Measurements from ENCODE around the gene UBE3C.

DNA sequence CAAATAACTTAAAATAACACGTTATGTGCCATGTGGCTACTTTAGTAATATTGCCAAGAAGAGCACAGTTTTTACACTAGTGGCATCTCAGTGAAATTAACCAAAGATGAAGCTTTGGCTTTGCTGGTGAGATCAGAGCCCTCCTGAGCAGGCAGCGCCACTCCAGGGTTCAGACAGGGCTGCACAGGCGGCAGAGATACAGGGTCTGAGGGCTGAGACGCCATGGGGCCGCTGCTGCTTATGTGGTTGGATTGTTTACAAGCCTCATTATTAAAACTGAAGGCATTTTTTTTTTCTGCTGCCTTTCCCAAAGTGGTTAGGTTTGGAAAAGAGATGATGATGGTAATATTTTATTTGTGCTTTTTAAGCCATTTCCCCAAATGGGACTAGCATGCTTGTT lies 129.2 kb downstream of the UBE3C start:
- TF ChIP-seq, protein P1, sequence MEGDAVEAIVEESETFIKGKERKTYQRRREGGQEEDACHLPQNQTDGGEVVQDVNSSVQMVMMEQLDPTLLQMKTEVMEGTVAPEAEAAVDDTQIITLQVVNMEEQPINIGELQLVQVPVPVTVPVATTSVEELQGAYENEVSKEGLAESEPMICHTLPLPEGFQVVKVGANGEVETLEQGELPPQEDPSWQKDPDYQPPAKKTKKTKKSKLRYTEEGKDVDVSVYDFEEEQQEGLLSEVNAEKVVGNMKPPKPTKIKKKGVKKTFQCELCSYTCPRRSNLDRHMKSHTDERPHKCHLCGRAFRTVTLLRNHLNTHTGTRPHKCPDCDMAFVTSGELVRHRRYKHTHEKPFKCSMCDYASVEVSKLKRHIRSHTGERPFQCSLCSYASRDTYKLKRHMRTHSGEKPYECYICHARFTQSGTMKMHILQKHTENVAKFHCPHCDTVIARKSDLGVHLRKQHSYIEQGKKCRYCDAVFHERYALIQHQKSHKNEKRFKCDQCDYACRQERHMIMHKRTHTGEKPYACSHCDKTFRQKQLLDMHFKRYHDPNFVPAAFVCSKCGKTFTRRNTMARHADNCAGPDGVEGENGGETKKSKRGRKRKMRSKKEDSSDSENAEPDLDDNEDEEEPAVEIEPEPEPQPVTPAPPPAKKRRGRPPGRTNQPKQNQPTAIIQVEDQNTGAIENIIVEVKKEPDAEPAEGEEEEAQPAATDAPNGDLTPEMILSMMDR (IDR thresholded peaks at IDR 0.05), result no peak
- no peak for TF ChIP-seq POLR2A (IDR thresholded peaks at IDR 0.05)
